ENCODE data around the gene WBP2NL.

WBP2NL gene

DNA sequence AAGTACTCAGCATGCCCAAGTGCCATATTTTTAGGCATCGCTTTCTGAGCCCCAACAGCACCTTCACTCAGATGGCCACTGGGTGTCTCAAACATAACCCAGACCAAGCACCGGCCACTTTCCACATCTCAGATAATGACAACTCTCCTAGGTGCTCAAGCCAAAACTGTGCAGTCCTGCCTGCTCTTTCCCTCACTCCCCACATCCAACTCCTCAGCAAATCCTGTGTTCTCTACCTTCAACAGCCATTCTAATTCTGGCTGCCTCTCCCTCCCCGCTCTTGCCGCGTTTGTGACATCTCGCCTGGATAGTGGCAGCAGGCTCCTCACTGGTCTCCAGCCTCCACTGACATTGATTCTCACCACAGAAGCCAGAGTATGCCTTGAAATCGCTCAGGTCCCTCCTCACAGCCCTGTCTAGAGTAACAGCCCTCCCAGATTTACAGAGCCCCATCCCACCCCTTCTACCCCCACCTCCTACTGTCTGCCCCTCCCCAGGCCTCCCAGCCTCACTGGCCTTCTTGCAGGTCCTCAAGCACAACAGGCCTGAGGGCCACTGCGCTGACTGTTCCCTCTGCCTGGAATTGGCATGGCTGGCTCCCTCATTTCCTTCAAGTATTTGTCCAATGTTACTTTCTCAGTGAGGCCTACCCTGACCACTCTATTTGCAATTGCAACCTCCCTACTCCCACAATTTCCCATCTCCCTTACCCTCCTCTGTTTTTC, 74.2 kb downstream of the WBP2NL start:
- DNase-seq (ENCODE audit: low read depth), result no peak

DNA sequence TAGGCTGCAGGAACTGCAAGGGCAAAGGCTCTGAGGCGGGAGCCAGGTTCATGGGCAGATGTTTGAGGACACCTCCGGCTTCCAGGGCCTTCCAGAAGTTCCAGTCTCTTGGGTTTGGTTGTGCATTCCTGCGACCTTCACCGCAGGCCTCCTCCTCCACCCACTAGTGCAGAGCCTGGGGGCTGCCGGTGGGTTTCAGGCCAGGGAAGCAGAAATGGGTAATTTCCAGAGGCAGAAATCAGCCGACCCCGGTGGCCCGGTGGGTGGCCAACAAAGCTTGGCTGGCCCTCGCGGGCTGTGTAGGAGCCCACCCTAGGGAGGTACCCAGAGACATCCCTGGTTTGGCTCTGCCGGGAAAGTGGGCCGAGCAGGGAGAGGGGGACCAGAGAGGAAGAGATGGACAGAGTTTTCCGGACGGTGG, 75.0 kb downstream of the WBP2NL start:
- DNase-seq (ENCODE audit: low read depth), result no peak

DNA sequence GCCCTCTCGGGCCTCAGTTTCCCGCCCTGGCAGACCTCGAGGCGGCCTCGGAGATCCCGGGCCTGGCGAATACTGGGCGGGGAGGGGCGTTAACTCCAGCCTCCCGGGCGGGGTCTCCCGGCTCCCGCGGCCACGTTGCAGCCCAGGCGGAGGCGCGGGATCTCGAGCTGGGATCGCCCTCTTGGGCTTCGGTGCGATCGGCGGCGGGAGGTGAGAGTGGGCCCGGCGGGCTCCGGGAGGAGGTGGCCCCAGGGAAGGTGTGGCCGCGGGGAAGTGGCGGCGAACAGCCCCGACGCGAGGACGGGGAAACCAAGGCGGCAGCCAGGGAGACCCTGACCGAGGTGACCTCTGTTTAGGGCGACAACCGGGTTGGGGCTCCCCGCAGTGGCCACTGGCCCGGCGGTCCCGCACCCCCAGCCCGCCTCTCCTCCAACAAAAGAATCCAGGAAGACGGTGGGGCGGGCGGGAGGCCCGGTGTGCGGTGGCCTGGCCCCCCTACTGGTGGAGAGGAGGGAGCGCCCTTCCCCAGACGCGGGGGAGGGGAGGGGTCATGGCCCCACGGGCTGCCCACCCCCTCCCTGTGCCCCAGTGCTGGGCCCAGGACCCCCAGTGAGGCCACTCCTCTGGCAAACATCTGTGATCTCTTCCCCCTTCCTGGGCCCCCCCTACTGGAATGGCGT, 75.7 kb downstream of the WBP2NL start, which contains the start of gene PHETA2:
TSS of gene PHETA2 (plus strand) at position 117 of the 680 bp plus-strand sequence. CDS start 3,046 bp downstream, outside the sequence.
- DNase-seq (ENCODE audit: low read depth), result no peak

DNA sequence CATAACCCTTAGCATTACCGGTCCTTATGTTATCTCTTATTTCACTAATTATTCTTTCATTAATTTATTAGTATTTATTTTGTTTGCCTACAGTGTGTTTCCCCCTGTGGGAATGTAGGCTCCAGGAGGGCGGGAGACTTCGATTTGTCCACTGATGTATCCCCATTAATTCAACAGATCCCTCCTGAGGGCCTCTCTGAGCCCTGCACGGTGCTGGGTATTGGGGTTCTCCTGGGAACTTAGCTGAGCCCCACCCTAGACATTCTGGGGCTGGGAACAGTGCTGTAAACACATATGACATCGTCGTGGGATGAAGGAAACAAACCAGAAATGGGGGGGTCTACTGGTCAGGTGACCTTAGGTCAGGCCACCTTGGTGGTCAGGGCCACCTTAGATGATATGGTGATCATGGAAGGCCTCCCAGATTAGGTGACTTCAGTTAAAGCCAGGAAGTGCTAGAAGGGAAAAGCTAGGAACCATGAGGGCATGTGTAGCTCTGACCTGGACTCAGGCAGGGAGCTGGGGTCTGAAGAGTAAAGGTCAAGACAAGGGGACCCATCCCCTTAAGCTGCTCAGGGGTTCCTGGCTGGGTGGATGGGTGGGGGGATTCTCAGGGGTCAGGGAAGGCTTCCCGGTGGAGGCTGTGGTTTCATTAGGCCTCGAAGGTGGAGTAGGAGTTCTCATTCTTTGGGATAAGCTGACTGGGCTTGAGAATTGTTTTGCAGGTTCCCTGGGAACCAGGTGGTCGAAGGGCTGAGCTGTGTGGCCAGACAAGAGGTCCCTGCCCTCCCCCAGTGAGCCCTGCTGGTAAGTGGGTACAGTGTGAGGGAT, 76.5 kb downstream of the WBP2NL start:
- no peak for DNase-seq (ENCODE audit: low read depth)

DNA sequence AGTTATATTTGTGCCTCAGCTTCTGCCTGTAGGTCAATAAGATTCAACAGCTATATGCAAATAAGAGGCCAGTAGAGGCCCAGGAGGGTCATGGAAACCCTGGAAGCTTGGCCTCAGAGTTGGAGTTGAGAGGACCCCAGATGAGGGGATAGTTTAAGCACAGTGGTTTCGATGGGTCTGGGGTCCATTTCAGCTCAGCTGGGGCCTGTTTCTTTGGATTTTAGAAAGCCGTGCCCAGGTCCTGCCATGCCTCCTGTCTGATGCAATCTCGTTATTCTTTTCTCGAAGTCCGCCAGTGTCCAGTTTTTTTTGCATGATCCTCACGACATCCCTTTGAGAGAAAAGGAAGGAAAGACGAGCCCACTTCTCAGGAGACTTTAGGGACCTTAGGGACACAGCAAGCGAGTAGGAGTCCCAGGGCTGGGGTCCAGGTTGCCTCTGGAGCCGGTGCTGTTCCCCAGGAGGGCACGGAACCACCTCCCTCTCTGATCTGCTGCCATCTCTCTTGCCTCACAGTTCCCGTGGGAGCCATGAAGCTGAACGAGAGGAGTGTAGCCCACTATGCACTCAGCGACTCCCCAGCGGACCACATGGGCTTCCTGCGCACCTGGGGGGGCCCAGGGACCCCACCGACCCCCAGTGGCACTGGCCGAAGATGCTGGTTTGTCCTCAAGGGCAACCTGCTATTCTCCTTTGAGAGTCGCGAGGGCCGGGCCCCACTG, 78.3 kb downstream of the WBP2NL start:
- no peak for DNase-seq (ENCODE audit: low read depth)

DNA sequence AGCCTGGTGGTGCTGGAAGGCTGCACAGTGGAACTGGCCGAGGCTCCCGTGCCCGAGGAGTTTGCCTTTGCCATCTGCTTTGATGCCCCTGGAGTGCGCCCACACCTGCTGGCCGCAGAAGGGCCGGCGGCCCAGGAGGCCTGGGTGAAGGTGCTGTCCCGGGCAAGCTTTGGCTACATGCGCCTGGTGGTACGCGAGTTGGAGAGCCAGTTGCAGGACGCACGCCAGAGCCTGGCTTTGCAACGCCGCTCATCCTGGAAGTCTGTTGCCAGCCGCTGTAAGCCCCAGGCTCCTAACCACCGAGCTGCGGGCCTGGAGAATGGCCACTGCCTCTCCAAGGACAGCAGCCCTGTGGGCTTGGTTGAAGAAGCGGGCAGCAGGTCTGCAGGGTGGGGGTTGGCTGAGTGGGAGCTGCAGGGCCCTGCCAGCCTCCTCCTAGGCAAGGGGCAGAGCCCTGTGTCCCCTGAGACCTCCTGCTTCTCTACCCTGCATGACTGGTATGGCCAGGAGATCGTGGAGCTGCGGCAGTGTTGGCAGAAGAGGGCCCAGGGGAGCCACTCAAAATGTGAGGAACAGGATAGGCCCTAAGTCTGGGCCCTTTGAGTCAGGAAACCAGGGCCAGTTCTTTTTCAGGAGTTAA, 79.0 kb downstream of the WBP2NL start:
- DNase-seq (ENCODE audit: low read depth), result no peak

Data from stimulated activated CD4-positive, alpha-beta T cell treated with anti-CD3 and anti-CD28 coated beads, Interleukin-2, amount 100 ng/mL, for 4 hours (primary cell).